GM11168 (cell line): ENCODE results near the gene UROD.
"Not testable (repeated sequence)": the region's sequence is repeated elsewhere in the genome, so short reads cannot be mapped to it uniquely, and the experiment has no call there.

Experiments
- in situ Hi-C: fragments of 300-500 bp; cut with MboI; formaldehyde crosslinking; loops from one replicate; pipeline ENCODE4 v1.12.0; 2022; ENCODE audit warnings: low sequenced_read_pairs; ENCODE audit not compliant: unreplicated experiment

The UROD gene

GRCh38 chr1:45011837-45012638 is at the start of gene UROD:
Gene UROD, plus strand, starts transcription at chr1:45012254. Its CDS starts 12 bp downstream, at chr1:45012266.
- in situ Hi-C loops, result no loop called here

- in situ Hi-C loops, result no loop called here
These were observed 49.3 kb upstream of the UROD start for GRCh38 chr1:44962729-44963128.

DNA sequence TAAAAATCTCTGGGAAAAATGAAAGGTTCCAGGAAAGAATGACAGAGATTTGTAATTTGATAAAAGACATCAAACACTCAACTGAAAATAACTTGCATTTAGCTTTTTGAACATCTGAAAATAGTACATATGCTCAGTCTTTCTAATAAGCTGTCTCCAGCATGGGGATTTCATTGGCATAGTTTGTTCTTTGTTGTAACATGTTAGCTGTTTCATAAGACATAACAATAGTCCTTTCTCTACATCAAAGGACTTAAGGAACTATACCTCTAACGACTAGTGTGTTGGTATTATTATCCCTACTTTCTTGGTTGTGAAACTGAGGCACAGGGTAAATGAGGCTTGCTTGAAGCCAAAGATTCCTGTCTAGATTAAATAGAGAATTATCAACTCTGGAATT is 47.7 kb upstream of the UROD start:
- in situ Hi-C loops, result no loop called here

GRCh38 chr1:44970317-44970716 is 41.7 kb upstream of the UROD start:
- in situ Hi-C loops, result no loop called here

DNA sequence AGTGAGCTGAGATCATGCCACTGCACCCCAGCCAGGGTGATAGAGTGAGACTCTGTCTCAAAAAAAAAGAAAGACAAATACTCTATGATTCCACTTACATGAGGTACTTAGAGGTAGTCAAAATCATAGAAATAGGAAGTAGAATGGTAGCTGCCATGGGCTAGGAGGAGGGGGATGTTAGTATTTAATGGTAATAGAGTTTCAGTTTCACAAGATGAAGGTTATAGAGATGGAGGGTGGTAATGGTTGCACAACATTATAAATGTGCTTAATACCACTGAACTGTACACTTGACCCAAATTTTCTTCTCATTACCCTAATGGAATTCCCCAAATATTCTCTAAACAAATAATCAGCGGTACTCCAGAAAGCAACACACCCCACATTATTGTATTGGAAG is 38.4 kb upstream of the UROD start:
- in situ Hi-C loops, result no loop called here

GRCh38 chr1:44976252-44976651 is 35.8 kb upstream of the UROD start:
- in situ Hi-C loops, result no loop called here

- in situ Hi-C loops, result not testable (repeated sequence)
These were observed 34.7 kb upstream of the UROD start for GRCh38 chr1:44977372-44977771.

- in situ Hi-C loops, result no loop called here
These were observed 26.2 kb upstream of the UROD start for GRCh38 chr1:44985747-44986359.

DNA sequence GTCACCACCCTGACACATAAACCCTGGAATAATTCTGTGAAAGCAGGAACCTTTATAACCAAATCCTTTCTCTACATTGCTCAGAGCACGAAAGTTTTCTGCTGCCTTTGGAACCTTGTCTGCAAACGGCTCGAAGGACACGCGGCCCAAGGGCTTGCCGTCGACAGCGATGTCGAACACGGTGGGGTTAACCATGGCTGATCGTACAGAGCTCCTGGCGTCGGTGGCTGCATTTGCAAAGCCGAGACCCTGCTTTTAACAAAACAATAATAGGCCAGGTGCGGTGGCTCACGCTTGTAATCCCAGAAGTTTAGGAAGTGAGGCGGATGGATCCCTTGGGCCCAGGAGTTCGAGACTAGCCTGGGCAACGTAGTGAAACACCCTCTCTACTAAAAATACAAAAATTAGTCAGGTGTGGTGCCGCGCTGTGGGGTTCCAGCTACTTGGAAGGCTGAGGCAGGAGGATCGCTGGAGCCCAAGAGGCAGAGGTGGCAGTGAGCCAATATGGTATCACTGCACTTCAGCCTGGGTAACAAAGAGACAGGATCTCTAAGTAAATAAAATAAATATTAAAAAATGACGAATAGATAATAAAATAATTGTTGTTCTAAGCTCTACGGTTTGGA is 23.4 kb upstream of the UROD start:
- in situ Hi-C loops, result no loop called here

GRCh38 chr1:44994309-44994898 is 17.6 kb upstream of the UROD start:
- in situ Hi-C loops, result no loop called here

- in situ Hi-C loops, result no loop called here
These were observed 16.4 kb upstream of the UROD start for GRCh38 chr1:44995467-44996238.

- in situ Hi-C loops, result no loop called here
These were observed 12.8 kb upstream of the UROD start for GRCh38 chr1:44999232-44999631.

DNA sequence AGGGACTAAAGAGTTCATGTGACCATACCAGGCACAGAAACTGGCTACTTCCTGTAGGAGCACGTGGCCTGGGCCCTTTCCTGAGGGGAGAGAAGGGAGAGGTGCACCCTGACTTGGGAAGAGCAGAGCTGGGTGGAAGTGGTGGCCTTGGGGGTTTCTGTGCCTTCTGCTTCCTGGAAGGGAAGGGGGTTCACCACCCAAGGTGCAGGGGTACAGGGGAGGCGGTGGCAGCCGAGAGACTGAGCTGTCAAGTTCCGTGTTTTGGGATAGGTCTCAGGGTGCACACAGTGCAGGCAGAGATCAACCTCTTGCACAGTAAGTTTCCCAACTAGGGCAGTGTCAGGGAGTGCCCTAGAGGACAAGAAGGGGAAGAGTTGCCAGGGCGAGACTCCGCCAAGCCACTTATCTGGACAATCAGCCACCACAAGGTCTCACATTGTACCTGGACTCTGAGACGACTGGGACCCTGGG is 11.0 kb upstream of the UROD start:
- in situ Hi-C loops, result no loop called here

GRCh38 chr1:45001576-45001975 is 10.5 kb upstream of the UROD start:
- in situ Hi-C loops, result not testable (repeated sequence)

DNA sequence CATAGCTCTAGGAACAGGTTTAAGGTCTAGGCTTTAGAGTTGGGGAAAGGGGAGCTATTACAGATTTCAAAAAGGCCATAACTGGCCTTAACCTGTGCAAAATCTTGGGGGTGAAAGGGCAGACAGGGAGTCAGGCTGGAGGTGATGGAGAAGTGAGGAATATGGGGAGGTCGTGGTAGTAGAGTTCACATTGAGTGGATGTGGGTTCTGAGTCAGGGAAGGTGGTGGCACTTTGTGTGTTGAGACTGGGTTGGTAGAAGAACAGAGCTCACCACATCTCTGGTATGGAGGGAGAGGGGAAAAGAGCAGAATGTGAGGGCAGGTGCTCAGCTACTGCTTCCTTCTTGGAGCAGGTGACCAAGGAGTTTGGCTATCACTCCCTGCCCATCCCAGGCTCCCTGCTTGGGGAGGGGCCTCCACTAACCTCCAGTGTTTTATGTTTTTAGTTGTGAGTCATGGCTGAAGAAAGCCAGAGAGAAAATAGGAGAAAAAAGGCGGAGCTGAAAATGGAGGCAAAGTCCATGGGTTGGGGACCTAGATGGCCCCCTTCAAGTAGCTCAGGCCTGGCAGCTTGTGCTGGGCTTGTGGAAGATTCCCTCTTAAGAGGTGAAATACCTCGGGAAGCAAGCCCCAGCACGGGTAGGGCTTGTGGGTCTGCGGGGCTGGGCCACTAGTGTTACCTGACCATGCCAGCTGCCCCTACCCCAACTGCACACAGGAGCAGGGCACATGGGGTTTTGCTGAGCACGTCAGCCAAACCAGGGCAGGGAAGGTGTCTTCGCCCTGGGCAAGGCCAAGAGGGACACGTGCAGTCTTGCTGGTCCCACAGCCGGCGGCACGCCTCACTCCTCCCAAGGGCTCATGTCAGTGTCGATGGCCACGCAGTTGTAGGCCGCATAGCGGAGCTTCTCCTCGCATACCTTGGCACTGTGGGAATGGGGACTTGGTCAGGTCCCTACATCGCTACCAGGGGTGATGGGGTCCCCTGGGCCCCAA is 9.1 kb upstream of the UROD start:
- in situ Hi-C loops, result no loop called here

DNA sequence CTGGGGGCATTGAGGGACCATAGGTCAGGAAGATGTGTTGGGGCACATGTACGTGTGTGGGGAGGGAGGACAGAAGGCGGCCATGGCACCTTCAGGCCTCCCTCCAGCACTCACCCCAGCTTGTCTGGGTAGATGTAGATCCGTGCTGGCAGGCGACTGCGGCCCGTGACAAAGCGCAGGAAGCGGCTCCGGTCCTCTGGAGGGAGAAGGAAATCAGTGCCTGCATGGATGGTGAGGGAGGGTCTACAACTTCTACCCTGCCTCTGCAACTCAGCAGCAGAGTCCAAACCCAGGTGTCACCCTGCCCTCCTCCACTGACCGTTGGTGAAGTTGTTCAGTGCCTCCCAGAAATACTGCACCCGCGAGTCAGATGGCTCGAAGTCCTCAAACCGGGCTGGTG is 8.3 kb upstream of the UROD start:
- in situ Hi-C loops, result no loop called here

GRCh38 chr1:45004281-45004920 is 7.7 kb upstream of the UROD start:
- in situ Hi-C loops, result no loop called here

- in situ Hi-C loops, result no loop called here
These were observed 6.3 kb upstream of the UROD start for GRCh38 chr1:45005761-45006160.

- in situ Hi-C loops, result no loop called here
These were observed 4.7 kb upstream of the UROD start for GRCh38 chr1:45007311-45007710.
